A204.1 (cell line): ENCODE measurements around the gene AFM.
"Not testable (repeated sequence)": the region's sequence is repeated elsewhere in the genome, so short reads cannot be mapped to it uniquely, and the experiment has no call there.

Experiments used
- FAIRE-seq: peaks from 2 replicates; lab custom pipeline; 2012; peaks lifted over from hg19 to GRCh38; lab: Jason Lieb, UNC

AFM gene

DNA sequence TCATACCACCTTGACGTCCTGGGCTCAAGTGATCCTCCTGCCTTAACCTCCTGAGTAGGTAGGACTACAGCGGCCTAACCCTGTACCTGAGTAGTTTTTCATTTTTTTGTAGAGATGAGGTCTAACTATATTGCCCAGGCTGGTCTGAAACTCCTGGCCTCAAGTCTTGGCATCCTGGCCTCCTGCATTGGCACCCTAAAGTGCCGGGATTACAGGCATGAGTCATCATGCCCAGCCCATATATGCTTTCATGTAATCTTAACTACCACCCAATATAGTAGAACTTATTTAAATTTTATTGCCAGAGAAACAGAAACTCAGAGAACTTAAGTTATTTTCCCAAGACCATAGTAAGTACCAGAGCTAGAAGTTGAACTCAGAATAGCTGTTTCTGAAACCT, 27.1 kb downstream of the AFM start:
- FAIRE-seq, result no peak

DNA sequence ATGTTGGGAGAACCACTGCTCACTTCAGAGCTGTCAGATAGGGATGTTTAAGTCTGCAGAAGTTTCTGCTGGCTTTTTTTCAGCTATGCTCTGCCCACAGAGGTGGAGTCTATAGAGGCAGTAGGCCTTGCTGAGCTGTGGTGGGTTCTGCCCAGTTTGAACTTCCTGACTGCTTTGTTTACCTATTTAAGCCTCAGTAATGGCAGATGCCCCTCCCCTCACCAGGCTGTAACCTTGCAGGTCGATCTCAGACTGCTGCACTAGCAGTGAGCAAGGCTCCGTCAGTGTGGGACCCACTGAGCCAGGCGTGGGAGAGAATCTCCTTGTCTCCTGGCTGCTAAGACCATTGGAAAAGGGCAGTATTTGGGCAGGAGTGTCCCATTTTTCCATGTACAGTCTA, 36.8 kb downstream of the AFM start:
- FAIRE-seq, result no peak

DNA sequence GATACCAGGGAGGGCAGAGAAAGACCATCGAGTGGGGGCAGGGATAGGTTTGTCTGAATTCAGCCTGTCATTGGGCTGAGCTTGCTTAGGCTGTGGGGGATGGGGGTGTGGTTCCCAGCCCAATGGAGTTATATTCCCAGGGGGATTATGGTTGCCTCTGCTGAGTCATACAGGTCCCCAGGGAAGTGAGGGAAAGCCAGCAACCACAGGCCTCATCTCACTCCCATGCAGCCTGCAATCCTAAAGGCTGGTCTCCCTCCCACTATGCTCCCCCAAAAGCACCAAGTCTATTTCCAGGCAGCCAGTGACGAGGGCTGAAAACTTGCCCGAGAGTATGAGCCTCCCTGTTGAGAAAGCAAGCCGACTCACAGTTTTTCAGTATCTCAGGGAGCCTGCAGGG, 39.3 kb downstream of the AFM start:
- no peak for FAIRE-seq

DNA sequence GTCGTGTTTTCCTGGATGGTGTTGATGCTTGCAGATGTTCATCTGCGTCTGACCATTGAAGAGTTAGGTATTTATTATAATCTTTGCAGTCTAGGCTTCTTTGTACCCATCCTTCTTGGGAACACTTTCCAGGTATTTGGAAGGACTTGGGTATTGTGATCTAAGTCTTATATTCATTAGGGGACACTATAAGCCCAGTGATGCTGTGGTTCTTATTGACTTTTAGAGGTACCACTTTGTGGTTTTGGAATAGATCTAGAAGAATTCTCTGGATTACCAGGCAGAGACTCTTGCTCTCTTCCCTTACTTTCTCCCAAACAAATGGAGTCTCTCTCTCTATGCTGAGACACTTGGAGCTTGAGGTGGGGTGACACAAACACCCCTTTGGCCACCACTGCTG, 41.6 kb downstream of the AFM start:
- FAIRE-seq, result no peak

DNA sequence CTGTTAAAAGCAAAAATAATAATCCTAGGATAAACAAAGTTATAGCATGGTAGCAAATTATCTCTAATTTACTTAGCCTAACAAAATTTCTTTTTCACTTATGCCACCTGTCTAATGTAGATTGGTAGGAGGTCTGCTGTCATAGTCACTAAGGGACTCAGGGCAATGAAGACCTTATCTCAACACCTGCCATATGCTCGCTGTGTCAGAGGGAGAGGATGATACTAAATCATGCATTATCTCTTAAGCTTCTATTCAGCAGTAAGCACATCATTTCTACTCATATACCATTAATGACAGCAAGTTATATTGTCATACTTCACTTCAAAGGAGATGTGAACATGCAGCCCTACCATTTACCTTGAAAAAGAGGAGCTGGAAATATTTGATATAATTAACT, 44.1 kb downstream of the AFM start:
- FAIRE-seq, result no peak

DNA sequence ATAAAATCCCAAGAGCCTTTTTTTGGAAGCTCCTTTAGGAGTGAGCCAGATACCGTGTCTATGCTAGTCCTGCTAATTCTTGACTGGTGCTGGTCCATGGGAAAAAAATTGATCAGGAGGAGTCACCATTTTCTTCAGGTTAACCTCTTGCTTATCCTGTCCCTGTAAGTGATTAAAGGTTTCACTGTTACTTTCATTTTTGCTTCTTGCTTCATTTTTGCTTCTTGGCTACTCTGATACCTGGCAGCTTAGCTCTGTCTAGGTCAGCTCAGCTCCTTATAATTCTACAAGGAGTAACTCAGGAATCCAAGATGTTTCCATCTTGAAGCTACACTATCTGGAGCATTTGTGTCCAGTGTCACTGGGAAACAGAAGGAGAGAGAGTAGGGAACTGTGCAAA, 45.7 kb downstream of the AFM start:
- no peak for FAIRE-seq

DNA sequence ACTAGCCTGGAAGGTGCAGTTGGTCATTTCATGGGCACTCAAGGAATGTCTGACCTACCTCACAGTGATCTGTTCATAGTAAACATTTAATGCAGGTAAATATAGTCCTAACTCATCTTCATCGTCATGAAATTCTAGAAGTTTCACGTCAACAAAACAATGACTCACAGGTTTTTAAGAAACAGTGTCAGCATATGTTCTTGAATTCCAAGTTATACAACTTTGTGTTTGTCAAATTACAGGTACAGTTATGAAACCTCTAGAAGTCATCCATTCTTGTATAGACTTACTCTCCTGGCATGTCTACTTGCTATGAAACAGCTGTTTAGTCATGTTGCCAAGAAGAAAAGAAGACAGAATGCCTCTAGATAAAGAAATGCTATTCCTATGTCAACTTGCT, 46.6 kb downstream of the AFM start:
- no peak for FAIRE-seq

DNA sequence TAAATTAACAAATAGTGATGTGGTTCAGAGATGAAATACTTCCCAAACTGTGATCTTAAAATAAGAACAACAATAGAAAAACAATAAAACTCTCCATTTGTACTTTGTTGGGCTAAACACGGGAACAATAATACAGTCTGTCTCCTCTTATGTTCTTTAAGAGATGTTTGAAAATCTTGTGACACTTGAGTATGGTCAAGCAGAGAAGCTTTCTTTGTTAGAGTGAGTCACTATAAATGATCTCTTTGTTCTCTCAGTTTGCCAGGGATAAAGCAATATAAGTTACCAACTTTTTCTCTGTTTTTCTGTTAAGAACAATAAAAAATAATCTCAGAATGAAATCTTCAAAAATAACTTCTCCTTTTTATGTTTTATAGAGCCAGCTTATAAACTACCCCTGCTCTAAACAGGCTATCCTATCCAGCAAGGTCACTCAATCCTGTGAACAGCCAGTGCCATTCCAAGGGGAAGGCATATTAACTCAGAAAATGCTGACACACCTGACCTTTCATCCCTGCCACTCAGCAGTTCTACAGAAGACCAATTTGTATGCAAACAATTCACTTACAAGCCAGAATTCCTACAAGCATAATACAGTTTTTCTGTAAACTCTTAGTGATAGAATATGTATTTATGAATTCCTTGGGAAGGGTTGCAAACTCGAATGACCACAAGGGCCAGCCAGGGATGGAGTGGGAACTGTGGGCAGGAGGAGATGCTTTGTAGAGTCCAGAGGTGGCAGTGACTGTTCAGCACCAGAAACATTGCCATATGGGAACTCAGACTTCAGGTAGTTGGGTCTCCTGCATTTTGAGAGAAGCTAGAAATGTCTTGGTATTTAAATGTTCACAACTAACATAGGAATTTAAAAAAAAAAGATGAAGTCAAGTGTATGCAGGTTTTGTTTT, 52.2 kb downstream of the AFM start:
- no peak for FAIRE-seq

DNA sequence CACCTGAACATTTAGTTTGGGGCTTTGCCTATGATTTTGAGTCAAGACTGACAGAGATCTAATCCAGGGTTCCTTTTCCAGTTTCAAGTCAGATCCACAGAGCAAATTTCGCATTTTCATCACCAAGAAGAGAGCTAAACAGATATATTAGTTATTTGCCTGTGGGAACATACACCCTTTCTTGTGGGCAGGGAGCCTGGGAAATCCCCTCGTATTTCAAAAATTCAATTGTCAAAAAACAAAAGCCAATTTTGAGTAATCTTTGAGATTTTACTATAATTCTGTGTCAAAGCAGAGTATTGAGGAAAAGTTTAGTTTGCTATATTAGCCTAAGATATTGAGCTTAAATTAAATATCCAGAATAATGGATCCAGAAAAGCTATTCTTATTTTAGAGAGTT, 56.6 kb downstream of the AFM start:
- no peak for FAIRE-seq

DNA sequence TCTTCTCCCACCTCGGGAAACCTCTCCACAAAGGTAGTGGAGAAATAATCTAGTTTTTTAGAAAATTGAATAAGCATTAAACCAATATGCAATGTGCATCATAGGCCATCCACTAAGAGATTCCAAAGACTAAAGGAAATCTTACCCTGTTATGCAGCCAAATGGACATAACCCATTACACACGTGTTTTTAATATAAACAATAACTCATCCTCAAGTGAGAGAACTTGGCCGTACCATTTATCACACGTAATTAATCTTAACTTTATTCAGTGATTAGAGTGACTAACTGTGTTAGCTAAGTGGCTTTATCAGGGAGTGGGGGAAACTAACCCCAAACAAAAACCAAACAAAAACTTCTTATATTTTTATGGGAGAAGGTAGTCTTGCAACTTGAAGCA, 57.8 kb downstream of the AFM start:
- no peak for FAIRE-seq

DNA sequence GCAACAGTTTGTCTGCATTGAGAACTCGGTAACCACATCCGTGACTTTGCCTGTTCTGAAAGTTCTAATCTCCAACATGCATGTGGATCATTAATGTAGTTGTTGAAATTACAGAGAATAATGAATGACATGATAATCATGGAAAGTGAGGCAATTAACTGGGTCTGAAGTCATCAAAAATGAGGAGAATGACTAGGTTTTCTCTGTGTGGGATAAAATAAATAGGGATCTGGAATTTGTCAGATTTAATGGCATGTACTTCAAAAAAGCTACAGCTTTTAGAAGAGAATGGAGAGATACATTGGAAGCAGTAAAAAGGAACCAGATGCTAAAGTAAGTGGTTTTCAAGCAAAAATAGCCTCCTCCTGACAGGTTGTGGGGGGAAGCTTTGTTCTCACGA, 59.3 kb downstream of the AFM start:
- FAIRE-seq, result no peak

DNA sequence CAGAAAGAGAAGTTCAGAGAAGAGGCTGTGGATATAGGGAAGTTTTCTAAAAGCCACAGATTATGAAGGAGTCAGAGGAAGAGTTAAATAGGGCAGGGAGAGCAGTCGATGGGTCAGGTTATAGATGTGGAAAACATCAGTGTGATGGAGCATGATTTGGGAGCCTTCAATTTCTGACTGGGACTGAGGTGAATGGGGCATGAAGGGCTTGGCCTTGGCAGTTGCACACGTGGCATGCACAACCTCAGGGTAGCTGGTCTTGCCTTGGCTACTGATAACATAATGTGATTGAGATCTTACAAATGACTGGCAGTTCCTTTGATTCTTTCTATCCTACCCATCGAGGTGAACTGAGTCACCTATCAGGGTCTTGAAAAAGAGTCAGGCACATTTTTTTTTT, 59.7 kb downstream of the AFM start:
- no peak for FAIRE-seq

DNA sequence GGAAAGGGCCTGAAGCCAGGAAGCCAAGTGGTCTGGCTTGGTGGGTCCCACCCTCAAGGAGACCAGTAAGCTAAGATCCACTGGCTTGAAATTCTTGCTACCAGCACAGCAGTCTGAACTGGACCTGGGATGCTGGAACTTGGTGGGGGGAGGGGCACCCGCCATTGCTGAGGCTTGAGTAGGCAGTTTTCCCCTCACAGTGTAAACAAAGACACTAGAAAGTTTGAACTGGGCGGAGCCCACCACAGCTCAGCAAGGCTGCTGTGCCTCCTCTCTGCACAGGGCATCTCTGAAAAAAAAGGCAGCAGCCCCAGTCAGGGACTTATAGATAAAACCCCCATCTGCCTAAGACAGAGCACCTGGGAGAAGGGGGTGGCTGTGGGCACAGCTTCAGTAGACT, 63.1 kb downstream of the AFM start:
- no peak for FAIRE-seq

DNA sequence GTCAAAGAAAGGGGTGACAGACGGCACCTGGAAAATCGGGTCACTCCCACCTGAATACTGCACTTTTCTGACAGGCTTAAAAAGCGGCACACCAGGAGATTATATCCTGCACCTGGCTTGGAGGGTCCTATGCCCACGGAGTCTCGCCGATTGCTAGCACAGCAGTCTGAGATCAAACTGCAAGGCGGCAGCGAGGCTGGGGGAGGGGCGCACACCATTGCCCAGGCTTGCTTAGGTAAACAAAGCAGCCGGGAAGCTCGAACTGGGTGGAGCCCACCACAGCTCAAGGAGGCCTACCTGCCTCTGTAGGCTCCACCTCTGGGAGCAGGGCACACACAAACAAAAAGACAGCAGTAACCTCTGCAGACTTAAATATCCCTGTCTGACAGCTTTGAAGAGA, 69.3 kb downstream of the AFM start:
- not testable (repeated sequence) for FAIRE-seq
